HL-60 (cell line): ENCODE results near the gene RNU6-8.

ENCODE experiments used
- POLR2AphosphoS5 ChIP-seq: IDR thresholded peaks from 2 replicates; pipeline ENCODE4 v1.6.1; 2012; ENCODE audit warnings: low read depth
- TF ChIP-seq, protein P1 (sequence below): IDR thresholded peaks from one replicate; pipeline ENCODE4 v1.5.1; 2011; ENCODE audit warnings: low read length, control low read depth, inconsistent platforms; ENCODE audit not compliant: insufficient read depth
- TF ChIP-seq, protein P2 (sequence below): IDR thresholded peaks from 2 replicates; pipeline ENCODE4 v1.6.1; 2012; ENCODE audit warnings: low read depth; ENCODE audit not compliant: insufficient replicate concordance

DNA sequence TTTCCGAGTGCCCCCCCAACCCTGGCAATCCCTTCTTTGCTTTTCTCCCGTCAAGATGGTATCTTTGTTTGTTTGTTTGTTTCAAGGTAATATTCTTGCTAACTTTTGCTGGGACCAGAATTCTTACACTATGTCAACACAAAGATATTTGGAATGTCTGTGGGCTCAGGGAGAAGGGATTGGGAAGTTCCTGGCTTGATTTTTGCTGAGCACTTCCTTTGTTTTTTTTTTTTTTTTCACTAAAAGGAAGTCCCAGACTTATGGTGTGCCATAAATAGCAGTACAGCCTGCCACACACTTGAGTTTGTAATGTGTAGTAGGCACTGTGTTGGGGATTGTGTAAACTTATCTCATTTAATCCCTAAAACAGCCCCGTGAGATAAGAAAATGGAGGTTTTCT is 12.4 kb downstream of the RNU6-8 start:
- no peak for TF ChIP-seq POLR2AphosphoS5
- TF ChIP-seq, protein P1, sequence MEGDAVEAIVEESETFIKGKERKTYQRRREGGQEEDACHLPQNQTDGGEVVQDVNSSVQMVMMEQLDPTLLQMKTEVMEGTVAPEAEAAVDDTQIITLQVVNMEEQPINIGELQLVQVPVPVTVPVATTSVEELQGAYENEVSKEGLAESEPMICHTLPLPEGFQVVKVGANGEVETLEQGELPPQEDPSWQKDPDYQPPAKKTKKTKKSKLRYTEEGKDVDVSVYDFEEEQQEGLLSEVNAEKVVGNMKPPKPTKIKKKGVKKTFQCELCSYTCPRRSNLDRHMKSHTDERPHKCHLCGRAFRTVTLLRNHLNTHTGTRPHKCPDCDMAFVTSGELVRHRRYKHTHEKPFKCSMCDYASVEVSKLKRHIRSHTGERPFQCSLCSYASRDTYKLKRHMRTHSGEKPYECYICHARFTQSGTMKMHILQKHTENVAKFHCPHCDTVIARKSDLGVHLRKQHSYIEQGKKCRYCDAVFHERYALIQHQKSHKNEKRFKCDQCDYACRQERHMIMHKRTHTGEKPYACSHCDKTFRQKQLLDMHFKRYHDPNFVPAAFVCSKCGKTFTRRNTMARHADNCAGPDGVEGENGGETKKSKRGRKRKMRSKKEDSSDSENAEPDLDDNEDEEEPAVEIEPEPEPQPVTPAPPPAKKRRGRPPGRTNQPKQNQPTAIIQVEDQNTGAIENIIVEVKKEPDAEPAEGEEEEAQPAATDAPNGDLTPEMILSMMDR, result no peak
- TF ChIP-seq, protein P2, sequence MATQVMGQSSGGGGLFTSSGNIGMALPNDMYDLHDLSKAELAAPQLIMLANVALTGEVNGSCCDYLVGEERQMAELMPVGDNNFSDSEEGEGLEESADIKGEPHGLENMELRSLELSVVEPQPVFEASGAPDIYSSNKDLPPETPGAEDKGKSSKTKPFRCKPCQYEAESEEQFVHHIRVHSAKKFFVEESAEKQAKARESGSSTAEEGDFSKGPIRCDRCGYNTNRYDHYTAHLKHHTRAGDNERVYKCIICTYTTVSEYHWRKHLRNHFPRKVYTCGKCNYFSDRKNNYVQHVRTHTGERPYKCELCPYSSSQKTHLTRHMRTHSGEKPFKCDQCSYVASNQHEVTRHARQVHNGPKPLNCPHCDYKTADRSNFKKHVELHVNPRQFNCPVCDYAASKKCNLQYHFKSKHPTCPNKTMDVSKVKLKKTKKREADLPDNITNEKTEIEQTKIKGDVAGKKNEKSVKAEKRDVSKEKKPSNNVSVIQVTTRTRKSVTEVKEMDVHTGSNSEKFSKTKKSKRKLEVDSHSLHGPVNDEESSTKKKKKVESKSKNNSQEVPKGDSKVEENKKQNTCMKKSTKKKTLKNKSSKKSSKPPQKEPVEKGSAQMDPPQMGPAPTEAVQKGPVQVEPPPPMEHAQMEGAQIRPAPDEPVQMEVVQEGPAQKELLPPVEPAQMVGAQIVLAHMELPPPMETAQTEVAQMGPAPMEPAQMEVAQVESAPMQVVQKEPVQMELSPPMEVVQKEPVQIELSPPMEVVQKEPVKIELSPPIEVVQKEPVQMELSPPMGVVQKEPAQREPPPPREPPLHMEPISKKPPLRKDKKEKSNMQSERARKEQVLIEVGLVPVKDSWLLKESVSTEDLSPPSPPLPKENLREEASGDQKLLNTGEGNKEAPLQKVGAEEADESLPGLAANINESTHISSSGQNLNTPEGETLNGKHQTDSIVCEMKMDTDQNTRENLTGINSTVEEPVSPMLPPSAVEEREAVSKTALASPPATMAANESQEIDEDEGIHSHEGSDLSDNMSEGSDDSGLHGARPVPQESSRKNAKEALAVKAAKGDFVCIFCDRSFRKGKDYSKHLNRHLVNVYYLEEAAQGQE, result no peak
